ENCODE measurements around the gene HEATR3.

HEATR3 gene

GRCh38 chr16:50065624-50066481 is at the start of gene HEATR3:
Gene HEATR3 (plus strand): TSS chr16:50065970. CDS start chr16:50066132, 162 bp downstream.
- H3K4me3 ChIP-seq (ENCODE audit: control insufficient read depth, low read depth, low read length) = peak within 1 kb of the TSS; percentile 91
- peak; percentile 62 for DNase-seq (ENCODE audit: low read depth)
- TF ChIP-seq CTCF (IDR thresholded peaks at IDR 0.05; ENCODE audit: control insufficient read depth, insufficient read depth, low read depth, low read length, missing control alignments) = no peak

- TF ChIP-seq CTCF (IDR thresholded peaks at IDR 0.05; ENCODE audit: control insufficient read depth, insufficient read depth, low read depth, low read length, missing control alignments) = no peak
- no peak for DNase-seq (ENCODE audit: low read depth)
These were observed 48.2 kb upstream of the HEATR3 start for GRCh38 chr16:50017553-50017952.

GRCh38 chr16:50021544-50021943 is 44.2 kb upstream of the HEATR3 start:
- peak; percentile 22 for TF ChIP-seq CTCF (IDR thresholded peaks at IDR 0.05; ENCODE audit: control insufficient read depth, insufficient read depth, low read depth, low read length, missing control alignments)
- DNase-seq (ENCODE audit: low read depth) = no peak

More at GRCh38 chr16:50017553-50017952, 48.2 kb upstream of the HEATR3 start:
- H3K4me3 ChIP-seq (ENCODE audit: control insufficient read depth, low read depth, low read length) = no peak overlapping the region

GRCh38 chr16:50023641-50024040 is 42.1 kb upstream of the HEATR3 start:
- no peak for TF ChIP-seq CTCF (IDR thresholded peaks at IDR 0.05; ENCODE audit: control insufficient read depth, insufficient read depth, low read depth, low read length, missing control alignments)
- no peak overlapping the region for H3K4me3 ChIP-seq (ENCODE audit: control insufficient read depth, low read depth, low read length)
- DNase-seq (ENCODE audit: low read depth) = no peak

More at GRCh38 chr16:50021544-50021943, 44.2 kb upstream of the HEATR3 start:
- no peak overlapping the region for H3K4me3 ChIP-seq (ENCODE audit: control insufficient read depth, low read depth, low read length)

GRCh38 chr16:50024207-50024606 is 41.6 kb upstream of the HEATR3 start:
- no peak for TF ChIP-seq CTCF (IDR thresholded peaks at IDR 0.05; ENCODE audit: control insufficient read depth, insufficient read depth, low read depth, low read length, missing control alignments)
- no peak for DNase-seq (ENCODE audit: low read depth)
- H3K4me3 ChIP-seq (ENCODE audit: control insufficient read depth, low read depth, low read length) = no peak overlapping the region

GRCh38 chr16:50024684-50025536 is 40.9 kb upstream of the HEATR3 start, which contains the start of gene CNEP1R1:
Gene CNEP1R1 (plus strand): TSS chr16:50025225. CDS start chr16:50025316, 91 bp downstream.
- peak; percentile 87 for DNase-seq (ENCODE audit: low read depth)
- H3K4me3 ChIP-seq (ENCODE audit: control insufficient read depth, low read depth, low read length) = peak within 1 kb of the TSS; percentile 96
- TF ChIP-seq CTCF (IDR thresholded peaks at IDR 0.05; ENCODE audit: control insufficient read depth, insufficient read depth, low read depth, low read length, missing control alignments) = peak; percentile 100
